ENCODE results near the gene MALRD1. TPM values are rescaled to one million over a fixed set of nuclear protein-coding genes. Genes with fewer than 3 reads are reported as not detected.

Gene MALRD1
- total and polyA plus RNA-seq, 2 of the 8 experiments (the other 6 are each of a cell fraction or from before 2014, with no cell fraction given), result 0.32 to 0.35 TPM

GRCh38 chr10:19098803-19099202 lies 50.2 kb downstream of the MALRD1 start (continued):
- TF ChIP-seq RXRA (IDR thresholded peaks at IDR 0.05; ENCODE audit: insufficient read depth, low read depth, low read length) (no peak), SP1 (IDR thresholded peaks at IDR 0.05; ENCODE audit: low read depth, low read length) (no peak), TEAD4 (IDR thresholded peaks at IDR 0.05; ENCODE audit: low read depth, low read length) (no peak)
